Measurements from ENCODE around the gene CDC42.
"Not testable (repeated sequence)": the region's sequence is repeated elsewhere in the genome, so short reads cannot be mapped to it uniquely, and the experiment has no call there.

Gene CDC42

GRCh38 chr1:22052115-22053016 is at the start of gene CDC42:
TSS of gene CDC42 (plus strand) at chr1:22052709. CDS start at chr1:22078479, 25,770 bp downstream.
- Histone ChIP-seq H3K36me3 (ENCODE audit: insufficient read depth, low read length) (peaks cover 21% of the 10 kb centered on the region), H3K9me3 (ENCODE audit: insufficient read depth, low read length, severe bottlenecking) (no peaks in the 10 kb centered on the region), H4K20me1 (ENCODE audit: insufficient read depth, low read length) (peaks cover 39% of the 10 kb centered on the region), H3K4me3 (ENCODE audit: low read depth in 1 of 2, low read length in 2 of 2) (peak within 1 kb of the TSS; percentile 85 to 88), H3K9ac (ENCODE audit: low read depth, low read length) (peak within 1 kb of the TSS; percentile 94), H3K4me2 (ENCODE audit: insufficient read depth, low read length) (peak within 1 kb of the TSS; percentile 93), H3K79me2 (ENCODE audit: insufficient read depth, low read length) (peaks cover 52% of the 10 kb centered on the region), H3K4me1 (ENCODE audit: insufficient read depth, low read length) (peaks cover 32% of the 10 kb centered on the region), H3K27ac (ENCODE audit: low read length) (peak within 1 kb of the TSS; percentile 93), H3K27me3 (ENCODE audit: insufficient read depth, low read length, poor library complexity) (no peaks in the 10 kb centered on the region), H2AFZ (ENCODE audit: low read depth, low read length) (peak within 1 kb of the TSS; percentile 98)
- peak; percentile 97 for DNase-seq
- TF ChIP-seq CTCF (IDR thresholded peaks at IDR 0.05; ENCODE audit: borderline replicate concordance, extremely low read depth, low read length, poor library complexity, severe bottlenecking) (no peak), EZH2 (IDR thresholded peaks at IDR 0.05; ENCODE audit: borderline replicate concordance, low read depth, low read length, severe bottlenecking) (no peak)
- peak; percentile 97 for ATAC-seq (ENCODE audit: insufficient read depth, low read depth)

GRCh38 chr1:22002875-22003274 is 49.6 kb upstream of the CDC42 start:
- ATAC-seq (ENCODE audit: insufficient read depth, low read depth); H3K27ac ChIP-seq (ENCODE audit: low read length); H3K4me2 ChIP-seq (ENCODE audit: insufficient read depth, low read length); H3K27me3 ChIP-seq (ENCODE audit: insufficient read depth, low read length, poor library complexity); H3K9me3 ChIP-seq (ENCODE audit: insufficient read depth, low read length, severe bottlenecking); H4K20me1 ChIP-seq (ENCODE audit: insufficient read depth, low read length); H3K9ac ChIP-seq (ENCODE audit: low read depth, low read length); H3K79me2 ChIP-seq (ENCODE audit: insufficient read depth, low read length); H3K36me3 ChIP-seq (ENCODE audit: insufficient read depth, low read length); H3K4me3 ChIP-seq (ENCODE audit: low read depth in 1 of 2, low read length in 2 of 2); H3K4me1 ChIP-seq (ENCODE audit: insufficient read depth, low read length); H2AFZ ChIP-seq (ENCODE audit: low read depth, low read length); DNase-seq: not testable (repeated sequence)

- not testable (repeated sequence) for H3K27me3 ChIP-seq (ENCODE audit: insufficient read depth, low read length, poor library complexity); H3K4me3 ChIP-seq (ENCODE audit: low read depth in 1 of 2, low read length in 2 of 2); H3K4me1 ChIP-seq (ENCODE audit: insufficient read depth, low read length); H3K79me2 ChIP-seq (ENCODE audit: insufficient read depth, low read length); H4K20me1 ChIP-seq (ENCODE audit: insufficient read depth, low read length); H3K27ac ChIP-seq (ENCODE audit: low read length); H3K9me3 ChIP-seq (ENCODE audit: insufficient read depth, low read length, severe bottlenecking); H2AFZ ChIP-seq (ENCODE audit: low read depth, low read length); H3K9ac ChIP-seq (ENCODE audit: low read depth, low read length); ATAC-seq (ENCODE audit: insufficient read depth, low read depth); H3K36me3 ChIP-seq (ENCODE audit: insufficient read depth, low read length); H3K4me2 ChIP-seq (ENCODE audit: insufficient read depth, low read length); DNase-seq
Observed at GRCh38 chr1:22003959-22004358, 48.5 kb upstream of the CDC42 start.

- not testable (repeated sequence) for H3K36me3 ChIP-seq (ENCODE audit: insufficient read depth, low read length); H3K27me3 ChIP-seq (ENCODE audit: insufficient read depth, low read length, poor library complexity); H3K4me2 ChIP-seq (ENCODE audit: insufficient read depth, low read length); H4K20me1 ChIP-seq (ENCODE audit: insufficient read depth, low read length); H3K4me1 ChIP-seq (ENCODE audit: insufficient read depth, low read length); H3K79me2 ChIP-seq (ENCODE audit: insufficient read depth, low read length); H2AFZ ChIP-seq (ENCODE audit: low read depth, low read length); H3K4me3 ChIP-seq (ENCODE audit: low read depth in 1 of 2, low read length in 2 of 2); H3K27ac ChIP-seq (ENCODE audit: low read length); H3K9ac ChIP-seq (ENCODE audit: low read depth, low read length); H3K9me3 ChIP-seq (ENCODE audit: insufficient read depth, low read length, severe bottlenecking)
- DNase-seq = peak; percentile 46
- peak; percentile 87 for ATAC-seq (ENCODE audit: insufficient read depth, low read depth)
- peak; percentile 48 for TF ChIP-seq CTCF (IDR thresholded peaks at IDR 0.05; ENCODE audit: borderline replicate concordance, extremely low read depth, low read length, poor library complexity, severe bottlenecking)
Observed at GRCh38 chr1:22005261-22006149, 47.0 kb upstream of the CDC42 start.

GRCh38 chr1:22006736-22007135 is 45.8 kb upstream of the CDC42 start:
- H4K20me1 ChIP-seq (ENCODE audit: insufficient read depth, low read length); H3K9ac ChIP-seq (ENCODE audit: low read depth, low read length); H2AFZ ChIP-seq (ENCODE audit: low read depth, low read length); DNase-seq; H3K36me3 ChIP-seq (ENCODE audit: insufficient read depth, low read length); H3K4me3 ChIP-seq (ENCODE audit: low read depth in 1 of 2, low read length in 2 of 2); ATAC-seq (ENCODE audit: insufficient read depth, low read depth); H3K27ac ChIP-seq (ENCODE audit: low read length); H3K4me2 ChIP-seq (ENCODE audit: insufficient read depth, low read length); H3K9me3 ChIP-seq (ENCODE audit: insufficient read depth, low read length, severe bottlenecking); H3K27me3 ChIP-seq (ENCODE audit: insufficient read depth, low read length, poor library complexity); H3K79me2 ChIP-seq (ENCODE audit: insufficient read depth, low read length); H3K4me1 ChIP-seq (ENCODE audit: insufficient read depth, low read length): not testable (repeated sequence)

- not testable (repeated sequence) for H3K9ac ChIP-seq (ENCODE audit: low read depth, low read length); H3K4me2 ChIP-seq (ENCODE audit: insufficient read depth, low read length); H3K4me3 ChIP-seq (ENCODE audit: low read depth in 1 of 2, low read length in 2 of 2); H2AFZ ChIP-seq (ENCODE audit: low read depth, low read length); H3K9me3 ChIP-seq (ENCODE audit: insufficient read depth, low read length, severe bottlenecking); ATAC-seq (ENCODE audit: insufficient read depth, low read depth); H3K4me1 ChIP-seq (ENCODE audit: insufficient read depth, low read length); H3K79me2 ChIP-seq (ENCODE audit: insufficient read depth, low read length); H3K27me3 ChIP-seq (ENCODE audit: insufficient read depth, low read length, poor library complexity); H3K27ac ChIP-seq (ENCODE audit: low read length); H4K20me1 ChIP-seq (ENCODE audit: insufficient read depth, low read length); DNase-seq; H3K36me3 ChIP-seq (ENCODE audit: insufficient read depth, low read length)
Observed at GRCh38 chr1:22007262-22007661, 45.2 kb upstream of the CDC42 start.
